Stimulated activated CD8-positive, alpha-beta memory T cell treated with anti-CD3 and anti-CD28 coated beads, Interleukin-4, amount 100 ng/mL, for 24 hours (primary cell): Measurements from ENCODE around the gene ADARB2.
"Not testable (repeated sequence)": the region's sequence is repeated elsewhere in the genome, so short reads cannot be mapped to it uniquely, and the experiment has no call there.

Experiments used
- DNase-seq: peaks from one replicate; pipeline ENCODE4 v3.0.0-alpha.2; 2020; ENCODE audit warnings: low read depth

ADARB2 gene

GRCh38 chr10:1642600-1643160, 94.6 kb downstream of the ADARB2 start:
- DNase-seq = no peak

GRCh38 chr10:1641402-1641801, 95.9 kb downstream of the ADARB2 start:
- no peak for DNase-seq

- no peak for DNase-seq
These were observed 98.4 kb downstream of the ADARB2 start for GRCh38 chr10:1638889-1639419.

GRCh38 chr10:1635340-1635739, 102.0 kb downstream of the ADARB2 start:
- DNase-seq = no peak

GRCh38 chr10:1634239-1634638, 103.1 kb downstream of the ADARB2 start:
- DNase-seq = no peak

GRCh38 chr10:1633783-1634182, 103.5 kb downstream of the ADARB2 start:
- DNase-seq = no peak

- DNase-seq = no peak
These were observed 104.7 kb downstream of the ADARB2 start for GRCh38 chr10:1632596-1632995.

- DNase-seq = no peak
These were observed 105.2 kb downstream of the ADARB2 start for GRCh38 chr10:1632141-1632540.

- DNase-seq = no peak
These were observed 106.0 kb downstream of the ADARB2 start for GRCh38 chr10:1631282-1631681.

GRCh38 chr10:1630304-1630703, 107.0 kb downstream of the ADARB2 start:
- DNase-seq = no peak

- DNase-seq = no peak
These were observed 107.8 kb downstream of the ADARB2 start for GRCh38 chr10:1629326-1630198.

- no peak for DNase-seq
These were observed 108.6 kb downstream of the ADARB2 start for GRCh38 chr10:1628757-1629156.

- no peak for DNase-seq
These were observed 109.4 kb downstream of the ADARB2 start for GRCh38 chr10:1627945-1628344.

- DNase-seq = no peak
These were observed 110.5 kb downstream of the ADARB2 start for GRCh38 chr10:1626835-1627234.

GRCh38 chr10:1626410-1626809, 110.9 kb downstream of the ADARB2 start:
- DNase-seq = no peak

GRCh38 chr10:1625731-1626130, 111.6 kb downstream of the ADARB2 start:
- no peak for DNase-seq

GRCh38 chr10:1625079-1625478, 112.2 kb downstream of the ADARB2 start:
- no peak for DNase-seq

- no peak for DNase-seq
These were observed 113.1 kb downstream of the ADARB2 start for GRCh38 chr10:1624240-1624639.

- DNase-seq = no peak
These were observed 116.5 kb downstream of the ADARB2 start for GRCh38 chr10:1620803-1621202.

GRCh38 chr10:1617376-1618317, 119.7 kb downstream of the ADARB2 start:
- DNase-seq = not testable (repeated sequence)

- not testable (repeated sequence) for DNase-seq
These were observed 120.6 kb downstream of the ADARB2 start for GRCh38 chr10:1616701-1617100.
